ENCODE measurements around the gene IGSF9. TPM values are rescaled to one million over a fixed set of nuclear protein-coding genes. Genes with fewer than 3 reads are reported as not detected.
A peak's percentile ranks its signal among the peaks of the same experiment; 100 is the strongest.

Gene IGSF9
- total RNA-seq, 1 experiment from 2014 or later, result 7.1 TPM

DNA sequence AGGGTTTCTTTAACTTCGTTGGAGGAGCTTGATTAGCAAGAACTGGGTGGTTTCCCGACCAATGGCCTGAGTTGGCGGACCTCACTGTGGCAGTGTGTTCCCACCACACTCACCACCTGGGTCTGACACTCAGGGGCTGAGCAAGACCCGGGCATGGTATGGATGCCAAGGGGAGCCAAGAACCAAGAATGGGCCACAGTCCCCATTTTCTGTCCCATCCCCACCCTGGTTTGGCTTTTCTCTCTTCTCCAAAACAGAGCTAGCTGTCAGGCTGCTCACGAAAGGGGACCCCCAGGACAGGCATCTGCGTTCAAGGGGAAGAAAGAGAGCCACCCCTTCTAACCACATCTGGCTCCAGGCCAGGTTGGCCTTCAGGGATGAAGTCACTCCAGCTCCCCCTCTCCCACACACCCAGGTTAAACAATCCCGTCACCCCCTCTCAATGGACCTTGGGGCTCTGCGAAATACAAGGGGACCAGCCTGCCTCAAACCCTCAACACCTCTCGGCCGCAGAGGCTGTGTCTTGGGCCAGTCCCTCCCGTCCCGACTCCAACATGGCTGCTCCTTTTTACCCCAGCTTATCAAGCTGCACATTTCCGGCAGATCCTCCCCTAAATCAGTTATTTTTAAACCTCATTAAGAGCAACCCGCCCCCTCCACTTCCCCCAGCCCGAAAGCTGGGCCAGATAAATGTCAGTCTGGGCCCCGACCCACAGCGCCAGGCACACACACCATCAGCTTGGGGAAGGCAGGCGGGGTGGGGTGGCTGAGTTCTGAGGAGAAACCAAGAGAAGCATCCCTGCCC lies 23.5 kb downstream of the IGSF9 start:
- H3K9me3 ChIP-seq (ENCODE audit: low read depth, low read length, poor library complexity, severe bottlenecking), result no peaks in the 10 kb centered on the region
- H3K27ac ChIP-seq (ENCODE audit: low read depth, low read length, poor library complexity, severe bottlenecking), result peak overlapping the region; percentile 42
- ChIA-PET CTCF (interaction anchor here (0.6 to 1.0 kb wide), 2 partner anchors 18 to 86 kb away, joined by 3 to 13 read pairs; no protein-coding TSS in a partner anchor), POLR2A (ENCODE audit: low non-redundant PET) (no interaction called here)
- peaks cover 19% of the 10 kb centered on the region for H3K4me1 ChIP-seq (ENCODE audit: insufficient read depth, low read length, poor library complexity, severe bottlenecking)
- intact Hi-C loops (cut with micrococcal nuclease; ENCODE audit: unreplicated experiment), result no loop called here
- no peak for DNase-seq (ENCODE audit: low spot score)
- H3K4me3 ChIP-seq (ENCODE audit: low read depth, low read length, poor library complexity, severe bottlenecking), result no peak overlapping the region
- TF ChIP-seq, protein P1, sequence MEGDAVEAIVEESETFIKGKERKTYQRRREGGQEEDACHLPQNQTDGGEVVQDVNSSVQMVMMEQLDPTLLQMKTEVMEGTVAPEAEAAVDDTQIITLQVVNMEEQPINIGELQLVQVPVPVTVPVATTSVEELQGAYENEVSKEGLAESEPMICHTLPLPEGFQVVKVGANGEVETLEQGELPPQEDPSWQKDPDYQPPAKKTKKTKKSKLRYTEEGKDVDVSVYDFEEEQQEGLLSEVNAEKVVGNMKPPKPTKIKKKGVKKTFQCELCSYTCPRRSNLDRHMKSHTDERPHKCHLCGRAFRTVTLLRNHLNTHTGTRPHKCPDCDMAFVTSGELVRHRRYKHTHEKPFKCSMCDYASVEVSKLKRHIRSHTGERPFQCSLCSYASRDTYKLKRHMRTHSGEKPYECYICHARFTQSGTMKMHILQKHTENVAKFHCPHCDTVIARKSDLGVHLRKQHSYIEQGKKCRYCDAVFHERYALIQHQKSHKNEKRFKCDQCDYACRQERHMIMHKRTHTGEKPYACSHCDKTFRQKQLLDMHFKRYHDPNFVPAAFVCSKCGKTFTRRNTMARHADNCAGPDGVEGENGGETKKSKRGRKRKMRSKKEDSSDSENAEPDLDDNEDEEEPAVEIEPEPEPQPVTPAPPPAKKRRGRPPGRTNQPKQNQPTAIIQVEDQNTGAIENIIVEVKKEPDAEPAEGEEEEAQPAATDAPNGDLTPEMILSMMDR (conservative IDR thresholded peaks at IDR 0.05; ENCODE audit: low read depth, low read length), result no peak
- TF ChIP-seq EZH2 (IDR thresholded peaks at IDR 0.05; ENCODE audit: borderline replicate concordance, low read depth, low read length, poor library complexity, severe bottlenecking), result no peak
- no peaks in the 10 kb centered on the region for H3K27me3 ChIP-seq (replicated peaks; ENCODE audit: insufficient read depth, low read depth, low read length, poor library complexity)
- no TSS peak for BruUV-seq (replicated peaks)
- H3K36me3 ChIP-seq (ENCODE audit: insufficient read depth, low read length, poor library complexity, severe bottlenecking), result peaks cover 19% of the 10 kb centered on the region

DNA sequence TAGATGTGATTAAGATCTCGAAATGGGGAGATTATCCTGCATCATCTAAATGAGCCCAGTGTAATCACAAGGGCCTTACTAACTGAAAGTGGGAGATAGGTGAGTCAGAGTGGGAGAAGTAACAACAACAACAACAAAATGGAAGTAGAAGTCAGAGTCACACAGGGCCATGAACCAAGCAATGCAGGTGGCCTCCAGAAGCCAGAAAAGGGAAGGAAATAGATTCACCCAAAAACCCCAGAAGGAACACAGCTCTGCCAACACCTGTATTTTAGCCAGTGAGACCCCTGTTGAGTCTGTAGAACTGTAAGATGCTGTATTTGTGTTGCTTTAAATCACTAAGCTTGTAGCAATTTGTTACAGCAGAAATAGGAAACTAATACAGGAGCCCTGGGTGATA lies 24.2 kb downstream of the IGSF9 start:
- DNase-seq (ENCODE audit: low spot score), result no peak
- intact Hi-C loops (cut with micrococcal nuclease; ENCODE audit: unreplicated experiment), result no loop called here
- Histone ChIP-seq H3K4me3 (ENCODE audit: low read depth, low read length, poor library complexity, severe bottlenecking) (no peak overlapping the region), H3K36me3 (ENCODE audit: insufficient read depth, low read length, poor library complexity, severe bottlenecking) (peaks cover 19% of the 10 kb centered on the region), H3K27me3 (replicated peaks; ENCODE audit: insufficient read depth, low read depth, low read length, poor library complexity) (no peaks in the 10 kb centered on the region), H3K27ac (ENCODE audit: low read depth, low read length, poor library complexity, severe bottlenecking) (no peak overlapping the region), H3K4me1 (ENCODE audit: insufficient read depth, low read length, poor library complexity, severe bottlenecking) (peaks cover 25% of the 10 kb centered on the region), H3K9me3 (ENCODE audit: low read depth, low read length, poor library complexity, severe bottlenecking) (no peaks in the 10 kb centered on the region)
- CTCF ChIA-PET, result no interaction called here
- no TSS peak for BruUV-seq (replicated peaks)
- POLR2A ChIA-PET (ENCODE audit: low non-redundant PET), result no interaction called here
- TF ChIP-seq EZH2 (IDR thresholded peaks at IDR 0.05; ENCODE audit: borderline replicate concordance, low read depth, low read length, poor library complexity, severe bottlenecking), result no peak
- TF ChIP-seq, protein P1 (conservative IDR thresholded peaks at IDR 0.05; ENCODE audit: low read depth, low read length), result no peak

DNA sequence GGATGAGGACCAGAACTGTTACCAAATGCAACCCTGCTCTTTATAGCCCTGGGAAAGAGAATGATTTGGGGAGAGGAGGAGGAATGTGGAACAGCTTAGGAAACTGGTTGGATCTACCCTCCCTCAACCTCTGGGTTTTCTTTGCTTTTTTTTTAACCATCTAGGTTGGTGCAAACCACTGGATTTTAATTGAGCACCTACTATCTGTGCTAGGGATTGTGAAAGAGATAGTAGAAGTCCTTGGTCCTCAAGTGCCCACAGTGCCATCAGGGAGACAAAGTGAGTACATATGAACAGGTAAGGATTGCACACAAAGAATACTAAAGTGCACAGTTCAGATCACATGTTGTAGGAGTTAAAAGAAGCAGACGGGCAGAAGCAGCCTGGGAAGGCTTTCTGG lies 24.8 kb downstream of the IGSF9 start:
- Histone ChIP-seq H3K36me3 (ENCODE audit: insufficient read depth, low read length, poor library complexity, severe bottlenecking) (peaks cover 19% of the 10 kb centered on the region), H3K9me3 (ENCODE audit: low read depth, low read length, poor library complexity, severe bottlenecking) (no peaks in the 10 kb centered on the region), H3K27ac (ENCODE audit: low read depth, low read length, poor library complexity, severe bottlenecking) (no peak overlapping the region), H3K27me3 (replicated peaks; ENCODE audit: insufficient read depth, low read depth, low read length, poor library complexity) (no peaks in the 10 kb centered on the region), H3K4me1 (ENCODE audit: insufficient read depth, low read length, poor library complexity, severe bottlenecking) (peaks cover 28% of the 10 kb centered on the region), H3K4me3 (ENCODE audit: low read depth, low read length, poor library complexity, severe bottlenecking) (no peak overlapping the region)
- TF ChIP-seq, protein P1 (conservative IDR thresholded peaks at IDR 0.05; ENCODE audit: low read depth, low read length), result no peak
- DNase-seq (ENCODE audit: low spot score), result no peak
- no TSS peak for BruUV-seq (replicated peaks)
- ChIA-PET POLR2A (ENCODE audit: low non-redundant PET) (no interaction called here), CTCF (no interaction called here)
- intact Hi-C loops (cut with micrococcal nuclease; ENCODE audit: unreplicated experiment), result no loop called here
